Epidermal melanocyte (primary cell): ENCODE measurements around the gene HEXIM1.
A peak's percentile ranks its signal among the peaks of the same experiment; 100 is the strongest.

ENCODE experiments used
- DNase-seq: peaks from one replicate; pipeline ENCODE4 v3.0.0; 2011; ENCODE audit warnings: low spot score; ENCODE audit not compliant: insufficient read length

HEXIM1 gene

DNA sequence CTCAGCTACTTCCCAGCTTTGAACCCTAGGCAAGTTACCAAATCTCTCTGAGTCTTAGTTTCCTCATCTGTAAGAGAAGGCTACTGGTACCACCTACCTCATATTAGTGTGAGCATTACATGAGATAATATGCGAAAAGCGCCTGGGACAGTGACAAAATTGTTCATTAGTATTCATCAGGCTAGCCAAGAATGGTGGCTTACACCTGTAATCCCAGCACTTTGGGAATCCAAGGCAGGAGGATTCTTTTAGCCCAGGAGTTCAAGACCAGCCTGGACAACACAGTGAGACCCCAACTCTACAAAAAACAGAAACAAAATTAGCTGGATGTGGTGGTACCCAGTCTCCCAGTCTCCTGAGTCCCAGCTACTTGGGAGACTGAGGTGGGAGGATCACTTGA lies 19.3 kb upstream of the HEXIM1 start:
- no peak for DNase-seq

DNA sequence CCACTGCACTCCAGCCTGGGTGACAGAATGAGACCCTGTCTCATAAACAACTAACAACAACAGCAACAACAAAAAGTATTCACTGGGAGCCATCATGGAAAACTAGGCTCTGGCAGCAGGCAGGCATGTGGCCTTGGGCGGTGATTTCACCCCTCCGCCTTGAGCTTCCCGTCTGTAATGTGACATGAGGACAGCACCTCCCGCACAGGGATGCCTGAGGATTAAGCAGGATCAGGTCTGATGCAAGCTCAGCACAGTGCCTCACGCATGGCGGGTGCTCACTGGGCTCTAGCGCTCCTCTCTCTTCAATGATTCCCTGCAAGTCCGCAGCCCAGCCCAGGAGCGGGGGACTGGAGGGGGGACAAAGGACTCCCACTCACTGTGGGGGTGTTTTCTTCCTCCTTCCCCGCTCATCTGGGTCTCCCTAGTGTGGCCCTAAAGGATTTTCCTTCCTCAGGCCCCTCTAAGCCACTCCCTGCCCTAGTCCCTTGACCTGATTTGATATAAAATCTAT lies 18.8 kb upstream of the HEXIM1 start:
- peak; percentile 13 for DNase-seq

DNA sequence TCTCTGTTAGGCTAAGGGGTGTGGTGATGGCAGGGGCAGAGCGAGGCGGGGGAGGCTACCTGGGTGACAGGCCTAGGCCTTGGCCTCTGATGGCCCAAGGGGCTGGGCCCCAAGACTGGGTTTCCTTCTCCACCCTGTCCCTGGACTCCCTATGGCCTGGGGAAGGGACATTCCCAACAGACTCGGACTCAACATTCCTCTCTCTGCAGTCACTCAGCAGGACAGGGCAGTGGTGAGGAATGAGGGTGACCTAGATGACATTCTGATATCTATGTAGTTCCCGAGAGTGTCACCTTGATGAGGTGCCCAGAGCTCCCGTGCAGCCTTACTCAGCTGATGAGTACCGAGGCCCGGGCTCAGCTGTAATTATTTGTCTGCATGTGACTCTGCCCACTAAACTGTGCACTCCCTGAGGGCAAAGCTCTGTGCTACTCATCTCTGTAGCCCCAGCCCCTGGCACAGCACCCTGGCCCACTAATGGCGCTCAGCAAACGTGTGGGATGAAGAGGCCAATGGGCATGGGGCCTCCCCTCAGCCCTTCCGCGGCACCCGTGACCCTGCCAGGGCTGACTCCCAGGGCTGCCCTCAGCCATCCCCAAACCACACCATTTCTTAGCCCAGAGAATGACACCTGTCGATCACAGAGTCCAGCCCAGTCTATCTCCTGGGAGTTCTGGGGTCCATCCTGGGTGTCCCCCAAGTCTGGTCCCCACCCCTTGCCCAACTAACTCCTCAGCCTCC lies 18.2 kb upstream of the HEXIM1 start:
- no peak for DNase-seq

DNA sequence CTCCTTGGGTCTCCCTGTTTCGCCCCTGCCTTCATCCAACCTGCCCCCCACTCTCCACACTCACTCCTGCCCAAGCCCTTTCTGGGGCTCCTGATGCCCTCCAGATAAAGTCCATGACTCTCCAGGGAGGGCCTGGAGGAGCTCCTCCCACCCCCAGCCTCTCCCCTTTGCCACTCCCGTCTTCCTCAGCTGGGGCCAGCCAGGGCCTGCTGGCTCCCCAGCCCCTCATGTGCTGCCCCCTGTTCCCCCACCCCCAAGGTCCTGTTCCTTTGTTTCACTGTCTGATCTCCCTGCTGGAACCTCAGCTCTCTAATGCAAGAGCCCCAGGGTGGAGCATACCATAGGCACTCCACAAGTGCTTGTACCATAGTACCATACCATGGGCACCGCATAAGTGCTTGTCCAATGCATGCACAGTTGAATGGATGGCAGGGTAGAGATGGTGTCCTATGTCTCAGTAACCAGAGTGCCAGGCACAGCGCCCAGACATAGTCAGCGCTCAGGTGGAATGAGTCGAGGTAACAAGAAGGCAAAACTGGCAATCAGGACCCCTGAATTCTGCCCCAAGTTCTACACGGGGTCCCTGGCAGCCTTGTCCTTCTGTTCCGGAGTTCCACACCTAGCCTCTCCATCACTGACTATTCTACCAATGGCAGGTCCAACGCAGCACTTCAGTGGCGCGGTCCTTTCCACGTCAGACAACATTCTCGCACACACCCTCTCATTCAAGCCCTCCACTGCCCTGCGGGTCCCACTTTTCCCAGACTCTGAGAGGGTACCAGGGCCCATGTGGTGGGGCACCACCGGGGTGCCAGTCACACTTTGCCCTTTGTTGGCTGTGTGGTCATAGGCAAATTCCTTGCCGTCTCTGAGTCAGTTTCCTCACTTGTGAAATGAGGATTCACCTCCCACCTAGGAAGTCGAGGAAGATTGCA lies 17.3 kb upstream of the HEXIM1 start:
- no peak for DNase-seq

DNA sequence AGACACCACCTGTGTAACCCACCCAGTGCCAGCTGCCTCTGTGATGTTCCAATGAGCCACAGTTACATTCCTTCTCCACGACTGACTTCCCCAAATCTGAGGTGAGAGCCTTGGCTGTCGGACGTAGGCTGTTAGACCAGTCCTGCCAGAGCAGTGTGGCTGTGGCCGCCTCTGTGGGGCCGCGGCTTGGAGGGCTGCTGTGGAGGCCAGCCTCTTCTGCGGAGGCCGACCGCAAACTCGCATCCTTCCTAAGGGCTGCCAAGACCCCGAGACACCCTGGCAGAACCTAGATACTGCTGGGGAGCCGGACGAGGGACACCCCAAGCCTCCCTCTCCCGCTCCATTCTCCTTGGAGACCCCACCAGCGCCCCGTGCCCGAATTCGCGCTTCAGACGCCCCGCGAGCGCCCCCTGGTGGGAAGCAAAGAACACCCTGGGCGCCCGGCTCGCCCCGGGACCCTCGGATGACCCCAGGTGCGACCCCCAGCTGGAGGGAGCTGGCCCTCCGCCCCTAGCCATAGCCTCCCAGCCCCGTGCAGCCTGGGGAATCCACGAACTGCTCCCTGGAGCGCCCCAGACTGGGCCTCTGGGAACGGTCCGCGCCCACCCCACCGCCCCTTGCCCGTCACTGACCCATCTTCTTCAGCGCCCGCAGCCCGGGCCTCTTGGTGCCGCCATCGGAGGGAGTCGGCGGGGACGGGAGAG lies 16.5 kb upstream of the HEXIM1 start:
- no peak for DNase-seq

DNA sequence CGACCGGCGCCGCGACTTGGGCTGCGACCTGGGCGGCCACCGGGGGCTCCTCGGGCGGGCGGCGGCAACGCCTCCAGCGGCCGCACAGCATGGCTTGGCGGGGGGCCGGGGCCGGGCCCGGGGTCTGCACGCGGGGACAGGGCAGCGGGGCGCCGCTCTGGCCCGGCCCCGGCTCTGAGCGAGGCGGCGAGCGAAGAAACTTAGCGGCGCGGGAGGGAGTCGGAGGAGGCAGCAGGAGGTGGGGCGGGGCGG lies 16.0 kb upstream of the HEXIM1 start, which contains the start of gene PLCD3:
TSS of gene PLCD3 (minus strand) at position 196 of the 252 bp plus-strand sequence. CDS start at position 91, 105 bp downstream.
- DNase-seq = no peak

- DNase-seq = peak; percentile 86
Observed at GRCh38 chr17:45132572-45133463, 15.5 kb upstream of the HEXIM1 start.

- DNase-seq = peak; percentile 100
Observed at GRCh38 chr17:45135192-45135977, 12.9 kb upstream of the HEXIM1 start, which contains the start of gene ACBD4. Gene ACBD4, plus strand, starts transcription at chr17:45135687. Its CDS starts 458 bp downstream, at chr17:45136145.

DNA sequence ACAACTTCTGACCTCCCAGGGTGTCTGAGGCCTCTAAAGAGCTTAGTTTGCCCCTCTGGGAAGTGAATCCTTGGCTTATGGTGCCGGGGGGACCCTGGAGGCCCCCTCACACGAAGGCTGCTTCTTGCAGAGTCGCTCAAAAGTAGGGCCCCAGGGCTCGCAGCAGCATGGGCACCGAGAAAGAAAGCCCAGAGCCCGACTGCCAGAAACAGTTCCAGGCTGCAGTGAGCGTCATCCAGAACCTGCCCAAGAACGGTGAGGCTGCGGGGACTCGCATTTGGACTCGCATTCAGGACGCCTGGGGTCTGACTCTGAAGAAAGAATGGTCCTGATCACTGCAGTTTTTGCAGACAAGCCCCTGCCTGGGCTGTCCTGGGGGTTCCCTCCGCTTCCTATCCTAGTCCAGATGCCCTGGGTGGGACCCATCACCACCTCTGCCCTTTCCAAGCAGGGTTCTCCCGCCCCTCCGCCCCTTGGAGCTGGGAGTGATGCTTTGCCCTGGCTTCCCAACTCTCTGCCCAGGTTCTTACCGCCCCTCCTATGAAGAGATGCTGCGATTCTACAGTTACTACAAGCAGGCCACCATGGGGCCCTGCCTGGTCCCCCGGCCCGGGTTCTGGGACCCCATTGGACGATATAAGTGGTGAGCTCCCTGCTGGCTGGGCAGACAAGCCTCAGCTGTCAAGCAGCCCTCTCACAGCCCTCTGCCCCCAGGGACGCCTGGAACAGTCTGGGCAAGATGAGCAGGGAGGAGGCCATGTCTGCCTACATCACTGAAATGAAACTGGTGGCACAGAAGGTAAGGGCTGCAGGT lies 12.1 kb upstream of the HEXIM1 start:
- DNase-seq = no peak

- no peak for DNase-seq
Observed at GRCh38 chr17:45136846-45137560, 11.3 kb upstream of the HEXIM1 start.

DNA sequence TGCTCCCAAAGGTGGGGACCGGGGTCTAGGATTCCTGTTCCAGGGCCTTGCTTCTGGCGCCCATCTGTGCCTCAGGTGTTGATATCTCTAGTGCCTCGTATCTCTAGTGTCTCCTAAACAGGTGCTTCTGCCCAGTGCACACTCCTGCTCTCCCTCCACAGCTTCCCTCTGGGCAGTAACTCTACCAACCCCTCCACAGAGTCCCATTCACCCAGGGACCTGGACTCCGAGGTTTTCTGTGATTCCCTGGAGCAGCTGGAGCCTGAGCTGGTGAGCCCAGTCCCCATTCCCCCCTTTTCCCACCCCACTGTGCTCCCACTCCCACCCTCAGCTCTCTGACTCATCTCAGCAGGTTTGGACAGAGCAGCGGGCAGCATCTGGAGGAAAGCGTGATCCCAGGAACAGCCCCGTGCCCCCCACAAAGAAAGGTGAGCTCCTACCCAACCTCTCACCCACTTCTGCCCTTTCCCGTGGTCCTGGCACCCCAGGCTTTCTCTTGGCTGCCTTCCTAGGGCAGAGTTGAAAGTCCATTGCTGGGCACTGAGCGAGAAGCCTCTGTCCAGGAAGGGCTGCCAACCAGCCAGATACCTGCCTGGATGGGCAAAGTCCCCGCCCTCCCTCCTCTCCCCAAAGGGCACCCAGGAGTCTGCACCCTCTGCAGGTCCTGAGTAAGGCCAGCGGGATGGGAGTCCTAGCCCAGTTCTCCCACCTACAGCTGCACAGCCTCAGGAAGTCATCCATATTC lies 10.5 kb upstream of the HEXIM1 start:
- no peak for DNase-seq

GRCh38 chr17:45138911-45139532 lies 9.3 kb upstream of the HEXIM1 start:
- no peak for DNase-seq

GRCh38 chr17:45139533-45139920 lies 8.7 kb upstream of the HEXIM1 start:
- DNase-seq = no peak

DNA sequence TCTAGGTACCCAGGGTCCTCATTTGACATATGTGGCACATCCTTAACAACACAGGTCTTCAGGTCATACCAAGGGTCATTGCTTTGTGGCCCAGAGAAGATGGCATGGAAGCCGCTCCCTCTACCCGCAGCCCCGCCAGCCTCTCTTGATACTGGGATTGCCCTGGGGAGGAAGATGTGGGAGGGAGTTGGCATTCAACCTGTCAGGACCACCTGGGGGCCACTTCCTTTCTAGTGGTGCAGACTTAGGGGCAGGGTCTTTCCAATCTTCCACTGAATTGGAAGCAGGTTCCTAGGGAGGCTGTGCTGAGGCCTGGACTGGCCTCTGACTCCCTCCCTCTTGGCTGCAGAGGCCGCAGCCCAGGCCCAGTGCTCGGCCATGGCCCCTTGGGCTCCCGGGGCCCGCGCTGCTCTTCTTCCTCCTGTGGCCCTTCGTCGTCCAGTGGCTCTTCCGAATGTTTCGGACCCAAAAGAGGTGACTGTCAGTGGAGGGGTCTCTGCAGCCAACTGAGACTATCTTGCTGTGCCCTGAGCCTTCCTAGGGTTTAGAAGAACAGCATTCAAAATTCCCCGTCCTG lies 5.1 kb upstream of the HEXIM1 start:
- DNase-seq = no peak

- peak; percentile 78 for DNase-seq
Observed at GRCh38 chr17:45143767-45144198, 4.5 kb upstream of the HEXIM1 start.

DNA sequence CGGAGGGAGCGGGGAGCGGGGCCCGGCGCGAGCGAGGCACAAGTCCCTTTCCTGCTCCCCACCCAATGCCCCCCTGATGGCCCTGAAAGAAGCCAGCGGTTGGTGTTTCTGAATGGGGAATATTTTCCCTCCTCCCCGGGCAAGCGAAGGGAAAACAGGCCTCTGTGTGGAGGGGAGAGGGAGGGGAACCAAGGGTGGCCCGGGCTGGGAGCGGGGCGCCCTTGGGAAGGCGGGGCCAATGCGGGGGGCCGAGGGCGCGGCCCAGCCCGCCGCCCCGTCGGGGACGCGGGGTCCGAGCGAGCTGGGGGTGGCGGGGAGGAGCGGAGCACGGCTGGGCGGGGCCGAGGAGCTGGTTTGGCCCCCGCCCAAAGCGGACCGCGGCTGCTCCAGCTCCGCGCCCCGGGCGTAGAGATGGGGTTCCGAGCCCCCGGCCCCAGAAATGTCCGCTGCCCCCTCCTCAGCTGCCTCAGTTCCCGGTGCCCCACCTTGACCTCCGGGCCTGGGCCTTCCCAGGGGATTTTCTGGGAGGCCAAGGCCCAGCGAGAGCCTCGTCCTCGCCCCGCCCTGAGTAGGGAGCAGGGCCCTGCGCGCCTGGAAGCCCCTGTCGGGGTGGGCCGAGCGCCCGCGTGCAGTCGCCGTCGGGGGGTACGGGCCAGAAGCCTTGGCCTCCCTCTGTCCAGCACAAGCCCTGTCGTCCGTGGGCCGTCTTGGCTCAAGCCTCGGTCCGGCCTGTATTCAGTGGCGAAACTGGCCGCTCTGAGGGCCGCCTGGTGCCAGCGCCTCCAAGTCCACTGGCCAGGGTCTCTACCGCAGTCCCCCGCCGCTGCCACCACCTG lies 3.9 kb upstream of the HEXIM1 start:
- DNase-seq = no peak
